GM23338 (cell line): ENCODE results near the gene METTL22. TPM values are rescaled to one million over a fixed set of nuclear protein-coding genes. Genes with fewer than 3 reads are reported as not detected.

Experiments used
- ATAC-seq: fragments of 200-7000 bp; cut with Tn5 transposase; 3 replicates; pipeline ENCODE4 v1.9.1; 2020
- DNase-seq: peaks from one replicate; pipeline ENCODE4 v3.0.0-alpha.2; 2015; ENCODE audit warnings: low spot score
- H2AFZ ChIP-seq: fragments of 200-600 bp; sonication (generic); 2 replicates; pipeline ENCODE4 v1.8.0; 2016; ENCODE audit warnings: antibody characterized with exemption, mild to moderate bottlenecking, moderate library complexity
- H3F3A ChIP-seq: fragments of 200-600 bp; sonication (generic); replicated peaks from 2 replicates; pipeline ENCODE4 v1.8.0; 2017; ENCODE audit warnings: antibody characterized with exemption, mixed run types, low read depth
- H3K27ac ChIP-seq: fragments of 200-600 bp; sonication (generic); 2 replicates; pipeline ENCODE4 v1.6.1; 2016; ENCODE audit warnings: low read depth
- H3K27me3 ChIP-seq: fragments of 200-600 bp; sonication (generic); 2 replicates; pipeline ENCODE4 v1.8.0; 2016; ENCODE audit warnings: mild to moderate bottlenecking, mixed run types, moderate library complexity; ENCODE audit not compliant: insufficient read depth
- H3K36me3 ChIP-seq: fragments of 200-600 bp; sonication (generic); 2 replicates; pipeline ENCODE4 v1.8.0; 2016; ENCODE audit warnings: mild to moderate bottlenecking; ENCODE audit not compliant: insufficient read depth
- H3K4me1 ChIP-seq: fragments of 200-600 bp; sonication (generic); 2 replicates; pipeline ENCODE4 v1.8.0; 2016; ENCODE audit warnings: mild to moderate bottlenecking, moderate library complexity; ENCODE audit not compliant: insufficient read depth
- H3K4me2 ChIP-seq: fragments of 200-600 bp; sonication (generic); 2 replicates; pipeline ENCODE4 v1.7.1; 2017; ENCODE audit warnings: mixed run types
- H3K4me3 ChIP-seq: fragments of 200-600 bp; sonication (generic); 2 replicates; pipeline ENCODE4 v1.6.1; 2016; ENCODE audit warnings: mixed run types
- H3K79me2 ChIP-seq: fragments of 200-600 bp; sonication (generic); replicated peaks from 2 replicates; pipeline ENCODE4 v1.8.0; 2017; ENCODE audit warnings: mild to moderate bottlenecking; ENCODE audit not compliant: insufficient read depth
- H3K9me2 ChIP-seq: fragments of 200-600 bp; sonication (generic); 2 replicates; pipeline ENCODE4 v1.8.0; 2017; ENCODE audit not compliant: insufficient read depth
- H4K20me1 ChIP-seq: fragments of 200-600 bp; sonication (generic); replicated peaks from 2 replicates; pipeline ENCODE4 v1.8.0; 2017; ENCODE audit warnings: mild to moderate bottlenecking; ENCODE audit not compliant: insufficient read depth
- H3K27ac Mint-ChIP-seq: 2 replicates; pipeline ENCODE4 v1.8.0; 2020; ENCODE audit warnings: inconsistent platforms, mild to moderate bottlenecking, moderate library complexity, mixed read lengths
- H3K27me3 Mint-ChIP-seq: 3 replicates; pipeline ENCODE4 v1.8.0; 2022; ENCODE audit warnings: low read depth, mild to moderate bottlenecking, moderate library complexity, mixed read lengths, inconsistent platforms; ENCODE audit not compliant: insufficient read depth, poor library complexity
- H3K36me3 Mint-ChIP-seq: 3 replicates; pipeline ENCODE4 v1.8.0; 2021; ENCODE audit warnings: low read depth, mild to moderate bottlenecking, inconsistent platforms, moderate library complexity, mixed read lengths
- H3K4me1 Mint-ChIP-seq: 3 replicates; pipeline ENCODE4 v1.8.0; 2020; ENCODE audit warnings: mild to moderate bottlenecking, inconsistent platforms, mixed read lengths
- H3K4me3 Mint-ChIP-seq: 3 replicates; pipeline ENCODE4 v1.8.0; 2021; ENCODE audit warnings: moderate library complexity, mild to moderate bottlenecking, inconsistent platforms, mixed read lengths
- H3K9me3 Mint-ChIP-seq: 3 replicates; pipeline ENCODE4 v1.8.0; 2020; ENCODE audit warnings: moderate library complexity, mild to moderate bottlenecking, inconsistent platforms, mixed read lengths
- ETS1 ChIP-seq: IDR thresholded peaks from 2 replicates; pipeline ENCODE4 v1.6.1; 2016; ENCODE audit warnings: antibody characterized with exemption
- JUNB ChIP-seq: IDR thresholded peaks from one replicate; pipeline ENCODE4 v1.6.1; 2016; ENCODE audit warnings: antibody characterized with exemption; ENCODE audit not compliant: unreplicated experiment
- NANOG ChIP-seq: IDR thresholded peaks from 2 replicates; pipeline ENCODE4 v1.6.1; 2016; ENCODE audit warnings: antibody characterized with exemption, borderline replicate concordance
- POLR2AphosphoS5 ChIP-seq: IDR thresholded peaks from 2 replicates; pipeline ENCODE4 v1.6.1; 2016; ENCODE audit warnings: antibody characterized with exemption, low read depth
- polyA plus RNA-seq: library from polyadenylated mRNA; unstranded; fragments of >200 nt; fragmentation: Nextera tagmentation; extraction: Ambion mirVana; gene quantifications from 2 replicates; pipeline ENCODE4 v1.2.1, GENCODE V29; 2016
- total RNA-seq: library from RNA; depleted of rRNA; stranded (reverse); fragments of >200 nt; shearing (Covaris generic); gene quantifications from 2 replicates; pipeline ENCODE4 v1.2.3, GENCODE V29; 2014
- TF ChIP-seq, protein P1 (sequence below): fragments of 250-450 bp; sonication (Bioruptor Pico); IDR thresholded peaks from 2 replicates; pipeline ENCODE4 v1.5.0; 2020; ENCODE audit warnings: mild to moderate bottlenecking, moderate library complexity

METTL22 gene
- total and polyA plus RNA-seq, 2 experiments from 2014 or later: 51.4 to 51.8 TPM

GRCh38 chr16:8587065-8587464 is 34.4 kb upstream of the METTL22 start (continued):
- TF ChIP-seq, protein P1, sequence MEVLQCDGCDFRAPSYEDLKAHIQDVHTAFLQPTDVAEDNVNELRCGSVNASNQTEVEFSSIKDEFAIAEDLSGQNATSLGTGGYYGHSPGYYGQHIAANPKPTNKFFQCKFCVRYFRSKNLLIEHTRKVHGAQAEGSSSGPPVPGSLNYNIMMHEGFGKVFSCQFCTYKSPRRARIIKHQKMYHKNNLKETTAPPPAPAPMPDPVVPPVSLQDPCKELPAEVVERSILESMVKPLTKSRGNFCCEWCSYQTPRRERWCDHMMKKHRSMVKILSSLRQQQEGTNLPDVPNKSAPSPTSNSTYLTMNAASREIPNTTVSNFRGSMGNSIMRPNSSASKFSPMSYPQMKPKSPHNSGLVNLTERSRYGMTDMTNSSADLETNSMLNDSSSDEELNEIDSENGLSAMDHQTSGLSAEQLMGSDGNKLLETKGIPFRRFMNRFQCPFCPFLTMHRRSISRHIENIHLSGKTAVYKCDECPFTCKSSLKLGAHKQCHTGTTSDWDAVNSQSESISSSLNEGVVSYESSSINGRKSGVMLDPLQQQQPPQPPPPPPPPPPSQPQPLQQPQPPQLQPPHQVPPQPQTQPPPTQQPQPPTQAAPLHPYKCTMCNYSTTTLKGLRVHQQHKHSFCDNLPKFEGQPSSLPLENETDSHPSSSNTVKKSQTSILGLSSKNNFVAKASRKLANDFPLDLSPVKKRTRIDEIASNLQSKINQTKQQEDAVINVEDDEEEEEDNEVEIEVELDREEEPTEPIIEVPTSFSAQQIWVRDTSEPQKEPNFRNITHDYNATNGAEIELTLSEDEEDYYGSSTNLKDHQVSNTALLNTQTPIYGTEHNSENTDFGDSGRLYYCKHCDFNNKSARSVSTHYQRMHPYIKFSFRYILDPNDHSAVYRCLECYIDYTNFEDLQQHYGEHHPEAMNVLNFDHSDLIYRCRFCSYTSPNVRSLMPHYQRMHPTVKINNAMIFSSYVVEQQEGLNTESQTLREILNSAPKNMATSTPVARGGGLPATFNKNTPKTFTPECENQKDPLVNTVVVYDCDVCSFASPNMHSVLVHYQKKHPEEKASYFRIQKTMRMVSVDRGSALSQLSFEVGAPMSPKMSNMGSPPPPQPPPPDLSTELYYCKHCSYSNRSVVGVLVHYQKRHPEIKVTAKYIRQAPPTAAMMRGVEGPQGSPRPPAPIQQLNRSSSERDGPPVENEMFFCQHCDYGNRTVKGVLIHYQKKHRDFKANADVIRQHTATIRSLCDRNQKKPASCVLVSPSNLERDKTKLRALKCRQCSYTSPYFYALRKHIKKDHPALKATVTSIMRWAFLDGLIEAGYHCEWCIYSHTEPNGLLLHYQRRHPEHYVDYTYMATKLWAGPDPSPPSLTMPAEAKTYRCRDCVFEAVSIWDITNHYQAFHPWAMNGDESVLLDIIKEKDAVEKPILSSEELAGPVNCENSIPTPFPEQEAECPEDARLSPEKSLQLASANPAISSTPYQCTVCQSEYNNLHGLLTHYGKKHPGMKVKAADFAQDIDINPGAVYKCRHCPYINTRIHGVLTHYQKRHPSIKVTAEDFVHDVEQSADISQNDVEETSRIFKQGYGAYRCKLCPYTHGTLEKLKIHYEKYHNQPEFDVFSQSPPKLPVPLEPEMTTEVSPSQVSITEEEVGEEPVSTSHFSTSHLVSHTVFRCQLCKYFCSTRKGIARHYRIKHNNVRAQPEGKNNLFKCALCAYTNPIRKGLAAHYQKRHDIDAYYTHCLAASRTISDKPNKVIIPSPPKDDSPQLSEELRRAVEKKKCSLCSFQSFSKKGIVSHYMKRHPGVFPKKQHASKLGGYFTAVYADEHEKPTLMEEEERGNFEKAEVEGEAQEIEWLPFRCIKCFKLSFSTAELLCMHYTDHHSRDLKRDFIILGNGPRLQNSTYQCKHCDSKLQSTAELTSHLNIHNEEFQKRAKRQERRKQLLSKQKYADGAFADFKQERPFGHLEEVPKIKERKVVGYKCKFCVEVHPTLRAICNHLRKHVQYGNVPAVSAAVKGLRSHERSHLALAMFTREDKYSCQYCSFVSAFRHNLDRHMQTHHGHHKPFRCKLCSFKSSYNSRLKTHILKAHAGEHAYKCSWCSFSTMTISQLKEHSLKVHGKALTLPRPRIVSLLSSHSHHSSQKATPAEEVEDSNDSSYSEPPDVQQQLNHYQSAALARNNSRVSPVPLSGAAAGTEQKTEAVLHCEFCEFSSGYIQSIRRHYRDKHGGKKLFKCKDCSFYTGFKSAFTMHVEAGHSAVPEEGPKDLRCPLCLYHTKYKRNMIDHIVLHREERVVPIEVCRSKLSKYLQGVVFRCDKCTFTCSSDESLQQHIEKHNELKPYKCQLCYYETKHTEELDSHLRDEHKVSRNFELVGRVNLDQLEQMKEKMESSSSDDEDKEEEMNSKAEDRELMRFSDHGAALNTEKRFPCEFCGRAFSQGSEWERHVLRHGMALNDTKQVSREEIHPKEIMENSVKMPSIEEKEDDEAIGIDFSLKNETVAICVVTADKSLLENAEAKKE (CRISPR knock-in tag): no peak
- TF ChIP-seq NANOG: no peak
- no peak for TF ChIP-seq POLR2AphosphoS5
- TF ChIP-seq ETS1: no peak
- no peak for TF ChIP-seq JUNB

DNA sequence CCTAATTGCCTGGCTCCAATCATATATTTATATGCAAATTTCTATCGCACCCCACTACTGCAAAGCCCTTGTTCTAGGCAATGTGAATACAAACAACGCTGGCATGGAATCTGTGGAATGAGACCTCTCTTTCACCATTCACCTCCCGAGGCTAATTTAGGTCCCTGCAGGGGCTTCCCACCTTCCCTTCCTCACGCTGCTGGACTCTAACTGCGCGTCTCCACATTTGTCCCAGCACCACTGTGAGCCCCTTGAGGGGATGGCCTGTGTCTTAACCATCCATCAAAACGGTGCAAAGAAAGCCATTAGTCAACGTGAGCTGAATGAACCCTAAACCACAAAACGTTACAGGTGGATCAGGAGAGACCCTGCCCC is 32.8 kb upstream of the METTL22 start:
- H3F3A ChIP-seq: no peaks in the 10 kb centered on the region
- no peaks in the 10 kb centered on the region; the same call in 1 of the 2 replicates for H3K4me1 ChIP-seq
- peak; percentile 87 for DNase-seq
- Mint-ChIP-seq H3K4me1 (peaks cover 11% of the 10 kb centered on the region), H3K36me3 (no peaks in the 10 kb centered on the region; the same call in 2 of the 3 replicates), H3K27me3 (peaks cover 20% of the 10 kb centered on the region), H3K9me3 (peaks cover 5% of the 10 kb centered on the region; the same call in 2 of the 3 replicates), H3K4me3 (peak overlapping the region; percentile 73), H3K27ac (no peak overlapping the region)
- ATAC-seq: peak; percentile 75
- TF ChIP-seq POLR2AphosphoS5 (peak; percentile 28; the same call in 1 of the 2 replicates), ETS1 (no peak)
- H3K4me3 ChIP-seq: peak overlapping the region; percentile 84
- H4K20me1 ChIP-seq: no peaks in the 10 kb centered on the region
- H3K79me2 ChIP-seq: no peaks in the 10 kb centered on the region
- no peaks in the 10 kb centered on the region for H3K36me3 ChIP-seq
- no peak overlapping the region for H3K27ac ChIP-seq
- peak overlapping the region; percentile 97; the same call in 1 of the 2 replicates for H2AFZ ChIP-seq
- peaks cover 11% of the 10 kb centered on the region; the same call in 1 of the 2 replicates for H3K9me2 ChIP-seq
- H3K27me3 ChIP-seq: peaks cover 62% of the 10 kb centered on the region
- H3K4me2 ChIP-seq: peak overlapping the region; percentile 98
